Thymus (tissue), 11 donors: ENCODE results near the gene NCR2. TPM values are rescaled to one million over a fixed set of nuclear protein-coding genes. Genes with fewer than 3 reads are reported as not detected.

ENCODE experiments used
- DNase-seq, 9 donors: peaks; one replicate each; pipeline ENCODE4 v3.0.0-alpha.2; 2013; ENCODE audit warnings: low spot score in 9 of 9, low read depth in 6 of 9, missing footprints in 1 of 9
- H3K27ac ChIP-seq, 2 donors: one replicate each; pipeline ENCODE4 v1.5.1; 2013; ENCODE audit warnings: control low read depth in 1 of 2, low read depth in 1 of 2, low read length in 1 of 2, mild to moderate bottlenecking in 1 of 2, moderate library complexity in 1 of 2
- H3K27me3 ChIP-seq, 2 donors: one replicate each; pipeline ENCODE4 v1.5.1; 2013; ENCODE audit warnings: low read length in 1 of 2; ENCODE audit not compliant: control insufficient read depth in 2 of 2, insufficient read depth in 1 of 2
- H3K36me3 ChIP-seq, 2 donors: one replicate each; pipeline ENCODE4 v1.5.1; 2013; ENCODE audit warnings: low read length in 1 of 2, mild to moderate bottlenecking in 1 of 2, moderate library complexity in 1 of 2; ENCODE audit not compliant: control insufficient read depth in 2 of 2, insufficient read depth in 2 of 2
- H3K4me1 ChIP-seq, 2 donors: one replicate each; pipeline ENCODE4 v1.5.1; 2013; ENCODE audit warnings: low read length in 2 of 2; ENCODE audit not compliant: control insufficient read depth in 2 of 2, insufficient read depth in 2 of 2
- H3K4me3 ChIP-seq, 2 donors: one replicate each; pipeline ENCODE4 v1.5.1; 2013; ENCODE audit warnings: low read length in 2 of 2, control low read depth in 1 of 2, mild to moderate bottlenecking in 1 of 2
- H3K9me3 ChIP-seq, 2 donors: one replicate each; pipeline ENCODE4 v1.5.1; 2013; ENCODE audit warnings: low read length in 1 of 2, mild to moderate bottlenecking in 1 of 2; ENCODE audit not compliant: control insufficient read depth in 2 of 2, insufficient read depth in 1 of 2
- WGBS: extraction: QIAGEN DNeasy Blood & Tissue Kit; methylation state at CpG from one replicate; pipeline ENCODE4 v1.1.7; 2013; 5-methylcytosine and 5-hydroxymethylcytosine counted together
- polyA plus RNA-seq: library from polyadenylated mRNA; stranded (reverse); fragments of 200-250 nt; gene quantifications from one replicate; pipeline ENCODE4 v1.2.3, GENCODE V29; 2013
- total RNA-seq: library from RNA; stranded (reverse); fragments of 120-200 nt; gene quantifications from one replicate; pipeline ENCODE4 v1.2.4, GENCODE V29; 2013
- donor health status: healthy.

The NCR2 gene
- total and polyA plus RNA-seq, 2 donors: not detected

DNA sequence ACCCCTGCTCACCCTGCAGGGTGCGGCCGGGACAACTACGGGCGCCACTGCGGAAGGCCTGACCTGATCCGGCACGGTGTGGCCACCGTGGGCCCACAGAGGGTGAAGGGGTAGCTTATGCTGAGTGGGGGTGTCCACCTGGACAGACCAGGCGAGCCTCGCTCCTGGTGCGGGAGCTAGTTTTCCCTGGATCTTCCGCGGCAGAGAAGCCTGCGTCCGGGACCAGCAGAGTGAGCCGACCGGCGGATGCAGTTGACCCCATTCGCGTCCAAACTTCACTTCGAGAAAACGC, 38.2 kb downstream of the NCR2 start:
- peaks cover 0 to 49% of the 10 kb centered on the region in 2 donors for H3K4me1 ChIP-seq
- DNase-seq: no peak
- H3K9me3 ChIP-seq: peaks cover 0 to 21% of the 10 kb centered on the region in 2 donors
- no peak overlapping the region for H3K27ac ChIP-seq
- H3K4me3 ChIP-seq: no peak overlapping the region
- WGBS: 3% methylated on average over 22 of the region's 22 CpGs
- H3K36me3 ChIP-seq: no peaks in the 10 kb centered on the region
- H3K27me3 ChIP-seq: peaks cover 84 to 98% of the 10 kb centered on the region in 2 donors

DNA sequence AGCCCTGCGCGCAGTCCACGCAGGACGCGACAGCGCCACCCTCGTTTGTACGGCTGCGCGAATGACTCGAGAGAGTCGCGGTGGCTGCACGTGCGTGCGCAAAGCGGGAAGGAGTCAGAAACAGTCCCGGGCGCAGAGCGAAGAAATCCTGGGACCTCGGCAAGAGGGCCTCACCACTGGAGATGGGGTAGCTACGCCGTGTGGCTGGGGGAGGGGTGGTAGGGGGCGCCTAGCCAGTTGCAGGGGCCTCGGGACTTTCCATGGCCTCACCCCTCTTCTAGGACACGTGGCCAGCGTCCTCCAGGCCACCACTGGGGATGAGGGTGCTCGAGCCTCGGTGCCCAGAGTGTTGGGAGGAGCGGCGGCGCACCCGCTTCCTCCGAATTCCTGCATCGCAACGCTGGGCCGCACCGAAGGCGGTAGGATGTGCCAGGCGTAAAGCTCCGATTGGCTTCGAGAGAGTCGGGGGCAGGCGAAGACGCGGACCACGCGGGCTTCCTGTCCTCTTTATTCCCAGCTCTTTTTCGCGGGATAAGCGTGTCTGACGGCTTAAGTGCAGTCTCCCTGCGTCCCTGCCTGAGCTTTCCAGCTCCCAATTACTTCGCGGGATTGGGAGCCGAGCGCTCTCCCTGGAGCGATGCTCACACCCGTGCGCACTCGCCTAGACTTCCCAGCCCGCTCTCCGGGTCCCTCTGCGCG, 38.7 kb downstream of the NCR2 start:
- no peak overlapping the region for H3K27ac ChIP-seq
- no peaks in the 10 kb centered on the region for H3K36me3 ChIP-seq
- H3K9me3 ChIP-seq: peaks cover 0 to 21% of the 10 kb centered on the region in 2 donors
- H3K27me3 ChIP-seq: peaks cover 86 to 100% of the 10 kb centered on the region in 2 donors
- 3% methylated on average over 65 of the region's 65 CpGs for WGBS
- DNase-seq: peak in 1 of 9 donors; percentile 43
- H3K4me1 ChIP-seq: peaks cover 0 to 45% of the 10 kb centered on the region in 2 donors
- H3K4me3 ChIP-seq: no peak overlapping the region

DNA sequence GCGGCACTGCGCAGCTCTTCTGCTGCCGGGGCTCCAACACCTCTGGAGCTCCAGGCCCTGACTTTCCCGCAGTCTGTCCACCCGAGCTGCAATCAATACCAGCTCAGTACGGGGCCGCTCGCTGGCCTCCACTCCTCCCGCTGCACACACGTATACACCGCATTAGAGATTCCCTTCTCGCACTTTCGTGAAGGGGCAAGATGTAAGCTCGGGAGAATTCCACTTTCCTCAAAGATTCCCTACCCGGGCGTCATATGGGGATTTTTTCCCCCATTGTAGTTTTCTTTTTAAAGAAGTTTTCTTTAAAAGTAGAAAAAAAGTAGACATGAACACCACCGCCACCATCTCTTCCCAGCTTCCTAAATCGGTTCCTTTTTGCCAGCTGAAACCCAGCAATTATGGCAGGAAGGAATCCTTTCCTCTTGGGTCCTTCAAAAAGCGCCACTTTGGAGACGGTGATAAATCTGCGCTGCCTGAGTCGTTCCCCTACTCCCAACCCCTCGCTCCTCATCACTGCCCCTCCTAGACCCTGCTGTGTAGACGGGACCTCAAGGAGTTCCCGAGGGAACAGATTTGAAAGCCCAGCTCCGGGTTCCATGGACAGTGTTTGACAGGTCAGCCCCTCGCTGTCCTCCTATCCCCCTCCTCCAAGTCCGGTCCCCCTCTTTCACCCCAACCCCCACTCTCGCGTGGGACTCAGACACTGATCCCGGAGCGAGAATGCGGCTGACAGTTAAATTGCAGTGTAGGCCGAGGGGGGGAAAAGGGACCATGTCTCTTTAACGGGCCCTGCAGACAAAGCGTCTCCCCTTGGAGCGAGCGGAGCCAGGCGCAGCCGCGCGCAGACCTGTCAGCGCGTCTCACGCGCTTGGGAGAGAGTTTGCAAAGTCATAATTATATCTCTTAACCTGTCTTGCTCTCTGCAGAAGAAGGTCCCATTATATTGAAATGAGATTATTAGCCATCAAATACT, 39.5 kb downstream of the NCR2 start:
- H3K27me3 ChIP-seq: peaks cover 79 to 96% of the 10 kb centered on the region in 2 donors
- WGBS: 5% methylated on average over 46 of the region's 46 CpGs
- H3K4me3 ChIP-seq: no peak overlapping the region
- H3K36me3 ChIP-seq: no peaks in the 10 kb centered on the region
- peaks cover 0 to 21% of the 10 kb centered on the region in 2 donors for H3K9me3 ChIP-seq
- DNase-seq: peak in 1 of 9 donors; percentile 30
- peaks cover 0 to 43% of the 10 kb centered on the region in 2 donors for H3K4me1 ChIP-seq
- no peak overlapping the region for H3K27ac ChIP-seq

DNA sequence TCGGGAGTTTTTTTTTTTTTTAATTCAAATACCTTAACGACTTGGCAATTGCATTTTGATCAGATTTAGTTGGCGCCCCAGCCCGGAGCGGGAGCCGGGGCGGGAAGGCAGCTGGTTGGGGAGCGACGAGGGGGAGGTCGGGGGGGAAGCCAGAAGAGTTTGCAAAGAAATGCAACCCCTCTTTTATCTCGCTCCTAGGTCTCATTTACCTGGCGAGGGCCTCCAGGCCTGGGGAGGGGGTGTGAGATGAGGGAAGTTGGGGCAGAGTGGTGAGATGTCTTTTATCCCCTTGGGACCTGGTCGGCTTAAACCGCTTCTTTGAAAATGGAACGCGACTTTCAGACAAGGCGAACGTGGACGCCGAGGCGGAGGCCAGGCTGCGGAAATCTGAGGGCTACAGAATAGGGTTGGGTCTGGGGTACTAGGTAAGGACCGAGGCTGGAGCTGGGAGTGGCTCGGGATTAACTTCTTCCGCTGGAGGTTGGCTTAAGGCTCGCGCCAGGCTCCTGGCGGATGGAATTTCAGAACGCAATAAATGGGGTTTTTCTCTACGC, 40.3 kb downstream of the NCR2 start:
- Histone ChIP-seq H3K27me3 (peaks cover 72 to 93% of the 10 kb centered on the region in 2 donors), H3K9me3 (peaks cover 0 to 21% of the 10 kb centered on the region in 2 donors), H3K27ac (no peak overlapping the region), H3K36me3 (no peaks in the 10 kb centered on the region), H3K4me3 (no peak overlapping the region), H3K4me1 (peaks cover 0 to 43% of the 10 kb centered on the region in 2 donors)
- 16% methylated on average over 30 of the region's 30 CpGs for WGBS
- peak in 1 of 9 donors; percentile 9 for DNase-seq

DNA sequence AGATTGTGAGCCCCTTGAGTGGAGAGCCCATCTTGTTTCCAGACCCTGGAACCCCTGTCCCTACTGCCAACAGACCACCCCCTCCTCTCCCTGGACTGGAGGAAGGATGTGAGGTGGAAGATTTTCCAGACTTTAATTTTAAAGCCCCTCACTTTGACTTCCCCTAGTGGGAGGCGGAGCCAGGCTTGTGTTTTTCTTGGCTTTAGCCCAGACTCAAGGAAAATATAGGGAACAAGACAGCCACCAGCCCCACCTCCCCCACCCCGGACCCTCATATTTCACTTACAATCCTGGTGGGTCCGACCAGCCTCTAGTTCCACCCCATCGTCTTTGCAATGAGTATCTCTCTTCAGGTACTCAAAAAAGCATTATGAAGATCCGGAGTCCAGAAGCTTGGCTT, 40.8 kb downstream of the NCR2 start:
- Histone ChIP-seq H3K27me3 (peaks cover 67 to 88% of the 10 kb centered on the region in 2 donors), H3K4me1 (peaks cover 0 to 42% of the 10 kb centered on the region in 2 donors), H3K27ac (no peak overlapping the region), H3K9me3 (peaks cover 0 to 21% of the 10 kb centered on the region in 2 donors), H3K36me3 (no peaks in the 10 kb centered on the region), H3K4me3 (no peak overlapping the region)
- no peak for DNase-seq
- 61% methylated on average over 5 of the region's 5 CpGs for WGBS

DNA sequence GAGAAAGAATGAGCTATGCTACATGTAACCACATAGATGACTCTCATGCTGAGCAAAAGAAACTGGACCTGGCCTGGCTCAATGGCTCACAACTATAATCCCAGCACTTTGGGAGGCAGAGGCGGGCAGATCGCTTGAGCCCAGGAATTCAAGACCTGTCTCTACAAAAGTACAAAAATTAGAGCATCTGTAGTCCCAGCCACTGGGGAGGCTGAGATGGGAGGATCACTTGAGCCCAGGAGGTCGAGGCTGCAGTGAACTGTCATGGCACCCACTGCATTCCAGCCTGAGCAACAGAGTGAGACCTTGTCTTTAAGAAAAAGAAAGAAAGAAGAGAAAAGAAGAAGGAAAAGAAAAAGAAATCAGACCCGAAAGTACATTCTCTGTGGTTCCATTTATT, 41.7 kb downstream of the NCR2 start:
- peaks cover 0 to 17% of the 10 kb centered on the region in 2 donors for H3K9me3 ChIP-seq
- H3K36me3 ChIP-seq: no peaks in the 10 kb centered on the region
- H3K4me1 ChIP-seq: peaks cover 0 to 33% of the 10 kb centered on the region in 2 donors
- no peak for DNase-seq
- peaks cover 58 to 83% of the 10 kb centered on the region in 2 donors for H3K27me3 ChIP-seq
- H3K27ac ChIP-seq: no peak overlapping the region
- WGBS: 91% methylated on average over 4 of the region's 4 CpGs
- H3K4me3 ChIP-seq: no peak overlapping the region

DNA sequence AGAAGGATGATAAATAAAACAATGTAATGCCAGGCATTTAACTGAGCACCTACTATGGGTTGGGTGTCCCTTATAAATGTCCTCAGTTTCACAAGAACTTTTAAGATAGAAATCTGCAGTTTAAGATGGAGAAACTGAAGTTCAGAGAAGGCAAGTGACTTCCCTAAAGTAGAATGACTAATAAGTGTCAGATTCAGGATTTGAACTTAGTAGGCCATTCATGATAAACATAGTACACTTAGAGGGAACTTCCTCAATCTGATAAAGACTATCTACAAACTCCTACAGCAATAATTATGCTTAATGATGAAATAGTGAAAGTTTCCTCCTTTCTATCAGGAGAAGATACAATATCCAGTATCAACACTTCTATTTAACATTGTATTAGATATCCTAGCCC, 43.9 kb downstream of the NCR2 start:
- Histone ChIP-seq H3K9me3 (peaks cover 0 to 8% of the 10 kb centered on the region in 2 donors), H3K27ac (no peak overlapping the region), H3K4me1 (peaks cover 0 to 13% of the 10 kb centered on the region in 2 donors), H3K4me3 (no peak overlapping the region), H3K36me3 (no peaks in the 10 kb centered on the region), H3K27me3 (peaks cover 40 to 69% of the 10 kb centered on the region in 2 donors)
- DNase-seq: no peak

DNA sequence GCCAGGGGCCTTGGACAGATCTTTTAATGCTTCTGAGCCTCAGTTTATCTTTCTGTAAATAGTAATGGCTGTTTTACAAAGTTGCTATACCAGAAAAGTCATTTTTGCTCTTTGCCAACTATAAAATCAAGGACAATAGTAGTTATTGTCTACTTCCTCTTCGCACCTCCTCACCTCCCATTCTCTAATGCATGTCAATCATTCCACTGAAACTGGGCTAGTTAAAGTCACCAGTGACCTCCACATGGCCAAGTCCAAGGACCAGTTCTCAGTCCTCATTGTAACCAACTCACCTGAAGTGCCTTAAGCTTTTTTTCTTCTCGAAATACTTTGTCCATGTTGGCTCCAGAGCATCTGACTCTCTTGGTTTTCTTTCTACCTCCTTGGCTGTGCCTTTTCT, 51.2 kb downstream of the NCR2 start:
- 93% methylated on average over 2 of the region's 2 CpGs for WGBS
- peaks cover 6 to 21% of the 10 kb centered on the region in 2 donors for H3K27me3 ChIP-seq
- DNase-seq: no peak

DNA sequence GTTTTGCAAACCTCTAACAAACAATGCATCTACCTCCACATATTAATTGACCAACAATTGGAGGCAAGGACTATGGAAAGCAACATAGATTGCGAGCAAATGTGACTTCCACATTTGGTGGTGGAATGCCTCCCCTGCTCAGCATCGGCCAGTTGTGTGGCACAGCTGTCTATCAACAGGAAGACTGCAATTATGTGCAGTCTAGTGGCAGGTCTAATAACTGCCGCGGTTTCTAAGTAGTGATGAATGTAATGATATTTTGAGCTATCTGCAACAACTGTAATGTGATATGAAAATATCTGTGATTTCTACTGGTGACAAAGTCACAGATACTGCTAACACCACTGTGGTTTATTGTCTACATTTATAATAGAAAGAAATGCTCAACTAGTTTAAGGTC, 56.8 kb downstream of the NCR2 start:
- H3K4me1 ChIP-seq: no peaks in the 10 kb centered on the region
- WGBS: 20% methylated on average over 4 of the region's 4 CpGs
- peaks cover 2% of the 10 kb centered on the region in 2 donors for H3K27me3 ChIP-seq
- no peak overlapping the region for H3K27ac ChIP-seq
- no peak for DNase-seq
- H3K36me3 ChIP-seq: no peaks in the 10 kb centered on the region
- H3K9me3 ChIP-seq: no peaks in the 10 kb centered on the region
- H3K4me3 ChIP-seq: no peak overlapping the region

More for the DNA sequence above, 51.2 kb downstream of the NCR2 start:
- no peak overlapping the region for H3K27ac ChIP-seq
- H3K9me3 ChIP-seq: no peaks in the 10 kb centered on the region
- H3K4me1 ChIP-seq: no peaks in the 10 kb centered on the region
- H3K36me3 ChIP-seq: no peaks in the 10 kb centered on the region
- no peak overlapping the region for H3K4me3 ChIP-seq
